H1 (cell line): ENCODE results near the gene SATL1. TPM values are rescaled to one million over a fixed set of nuclear protein-coding genes. Genes with fewer than 3 reads are reported as not detected.

ENCODE experiments used
- CTCF ChIA-PET: fragments of 300-600 bp; sonication (Branson Sonifier 250); formaldehyde crosslinking; loops from one replicate; lab custom pipeline; 2021; ENCODE audit not compliant: partially characterized antibody; lab: Charles Lee
- POLR2A ChIA-PET: fragments of 300-600 bp; sonication (Branson Sonifier 250); formaldehyde crosslinking; loops from one replicate; lab custom pipeline; 2021; ENCODE audit warnings: inconsistent platforms; ENCODE audit not compliant: partially characterized antibody; lab: Charles Lee
- DNase-seq, 2 experiments: peaks; one replicate each; pipeline versions ENCODE4 v3.0.0 to v3.0.0-alpha.2; 2010 to 2022; ENCODE audit warnings: low spot score in 2 of 2, low read depth in 1 of 2, mixed read lengths in 1 of 2
- FAIRE-seq: peaks from 2 replicates; lab custom pipeline; 2011; peaks lifted over from hg19 to GRCh38; lab: Jason Lieb, UNC
- H2AFZ ChIP-seq: 2 replicates; pipeline ENCODE4 v1.8.1; 2012; ENCODE audit warnings: low read length, inconsistent platforms
- H2AK5ac ChIP-seq: 2 replicates; pipeline ENCODE4 v1.6.1; 2013; ENCODE audit warnings: low read depth, low read length
- H2BK120ac ChIP-seq: replicated peaks from 2 replicates; pipeline ENCODE3; 2013; ENCODE audit warnings: low read depth, low read length, inconsistent platforms
- H2BK12ac ChIP-seq: 2 replicates; pipeline ENCODE4 v1.6.1; 2013; ENCODE audit warnings: low read depth, low read length
- H2BK15ac ChIP-seq: 2 replicates; pipeline ENCODE4 v1.6.1; 2013; ENCODE audit warnings: low read length
- H2BK20ac ChIP-seq: 2 replicates; pipeline ENCODE4 v1.6.1; 2013; ENCODE audit warnings: low read length
- H2BK5ac ChIP-seq: 2 replicates; pipeline ENCODE4 v1.6.1; 2013; ENCODE audit warnings: low read depth, low read length
- H3K14ac ChIP-seq: 2 replicates; pipeline ENCODE4 v1.6.1; 2013; ENCODE audit warnings: inconsistent platforms; ENCODE audit not compliant: insufficient read length
- H3K18ac ChIP-seq: 2 replicates; pipeline ENCODE4 v1.6.1; 2013; ENCODE audit warnings: low read length; ENCODE audit errors: extremely low read depth
- H3K23ac ChIP-seq: 2 replicates; pipeline ENCODE4 v1.6.1; 2013; ENCODE audit warnings: inconsistent platforms; ENCODE audit not compliant: insufficient read length
- H3K23me2 ChIP-seq: 2 replicates; pipeline ENCODE4 v1.6.1; 2013; ENCODE audit warnings: low read depth, low read length
- H3K27ac ChIP-seq: 2 replicates; pipeline ENCODE4 v1.6.1; 2011; ENCODE audit warnings: low read depth, low read length, inconsistent platforms
- H3K27me3 ChIP-seq, 4 experiments: replicated peaks in 1 of 4; 1 replicate in 1 of 4; 2 replicates in 3 of 4; pipeline versions ENCODE4 v1.6.1 to v1.8.1; 2011 to 2013; ENCODE audit warnings: low read length in 3 of 4, mild to moderate bottlenecking in 3 of 4, inconsistent platforms in 2 of 4, mixed read lengths in 2 of 4, moderate library complexity in 1 of 4; ENCODE audit not compliant: control insufficient read depth in 3 of 4, insufficient read depth in 3 of 4; ENCODE audit errors: extremely low read depth in 1 of 4
- H3K36me3 ChIP-seq, 4 experiments: 2 replicates each; pipeline versions ENCODE4 v1.6.1 to v1.8.1; 2011 to 2013; ENCODE audit warnings: mild to moderate bottlenecking in 4 of 4, low read length in 3 of 4, moderate library complexity in 2 of 4, control low read depth in 1 of 4, inconsistent platforms in 1 of 4; ENCODE audit not compliant: insufficient read depth in 4 of 4, control insufficient read depth in 2 of 4
- H3K4ac ChIP-seq: replicated peaks from 2 replicates; pipeline ENCODE3; 2013; ENCODE audit warnings: low read length, low read depth, mixed read lengths, inconsistent platforms; ENCODE audit not compliant: insufficient read length
- H3K4me1 ChIP-seq, 4 experiments: replicated peaks in 1 of 4; 1 replicate in 1 of 4; 2 replicates in 3 of 4; pipeline versions ENCODE4 v1.6.1 to v1.8.1; 2011 to 2013; ENCODE audit warnings: low read length in 3 of 4, inconsistent platforms in 2 of 4, mixed read lengths in 1 of 4; ENCODE audit not compliant: insufficient read depth in 4 of 4, control insufficient read depth in 3 of 4
- H3K4me2 ChIP-seq, 2 experiments: 2 replicates each; pipeline versions ENCODE4 v1.6.1 to v1.8.1; 2011 to 2013; ENCODE audit warnings: low read depth in 2 of 2, low read length in 2 of 2, control low read depth in 1 of 2, inconsistent platforms in 1 of 2, mild to moderate bottlenecking in 1 of 2; ENCODE audit not compliant: insufficient read depth in 1 of 2
- H3K4me3 ChIP-seq, 4 experiments: fragments of 200-600, 300-600 bp in 1 of 4; sonication (generic), shearing (Covaris generic), sonication (Bioruptor Twin) in 1 of 4; 2 replicates each; pipeline versions ENCODE4 v1.5.1 to v1.8.1; 2011 to 2016; ENCODE audit warnings: low read length in 4 of 4, low read depth in 3 of 4, control low read depth in 2 of 4, inconsistent platforms in 2 of 4, mild to moderate bottlenecking in 2 of 4, mixed read lengths in 1 of 4, moderate library complexity in 1 of 4; ENCODE audit not compliant: insufficient read depth in 2 of 4; ENCODE audit errors: extremely low read depth in 1 of 4
- H3K56ac ChIP-seq: replicated peaks from 2 replicates; pipeline ENCODE3; 2013; ENCODE audit warnings: low read depth, mild to moderate bottlenecking, mixed read lengths, low read length, inconsistent platforms; ENCODE audit not compliant: insufficient read length
- H3K79me1 ChIP-seq: 2 replicates; pipeline ENCODE4 v1.6.1; 2013; ENCODE audit warnings: low read depth, low read length, control low read depth
- H3K79me2 ChIP-seq, 2 experiments: 2 replicates each; pipeline versions ENCODE4 v1.6.1 to v1.8.1; 2012 to 2013; ENCODE audit warnings: low read length in 2 of 2, mild to moderate bottlenecking in 2 of 2, inconsistent platforms in 1 of 2; ENCODE audit not compliant: insufficient read depth in 2 of 2, control insufficient read depth in 1 of 2
- H3K9ac ChIP-seq, 4 experiments: replicated peaks in 1 of 4; 1 replicate in 1 of 4; 2 replicates in 3 of 4; pipeline versions ENCODE4 v1.6.1 to v1.8.1; 2011 to 2013; ENCODE audit warnings: low read depth in 3 of 4, low read length in 3 of 4, control low read depth in 2 of 4, mild to moderate bottlenecking in 2 of 4, moderate library complexity in 2 of 4, inconsistent platforms in 1 of 4; ENCODE audit errors: extremely low read depth in 1 of 4
- H3K9me3 ChIP-seq, 2 experiments: 2 replicates each; pipeline versions ENCODE4 v1.6.1 to v1.8.1; 2012 to 2013; ENCODE audit warnings: mild to moderate bottlenecking in 2 of 2, moderate library complexity in 2 of 2, control low read depth in 1 of 2, inconsistent platforms in 1 of 2, low read depth in 1 of 2, low read length in 1 of 2, mixed read lengths in 1 of 2; ENCODE audit not compliant: insufficient read depth in 2 of 2
- H4K20me1 ChIP-seq, 2 experiments: replicated peaks in 1 of 2; 2 replicates each; pipeline versions ENCODE3 to v1.8.1; 2011 to 2013; ENCODE audit warnings: inconsistent platforms in 2 of 2, low read length in 2 of 2, mild to moderate bottlenecking in 1 of 2; ENCODE audit not compliant: insufficient read depth in 2 of 2, control insufficient read depth in 1 of 2
- H4K5ac ChIP-seq: 2 replicates; pipeline ENCODE4 v1.6.1; 2013; ENCODE audit warnings: low read length, low read depth, mixed read lengths, inconsistent platforms; ENCODE audit not compliant: insufficient read length
- H4K8ac ChIP-seq: 2 replicates; pipeline ENCODE4 v1.8.0; 2013; ENCODE audit warnings: mild to moderate bottlenecking, moderate library complexity, low read length, inconsistent platforms; ENCODE audit not compliant: insufficient read depth; ENCODE audit errors: extremely low read depth
- H4K91ac ChIP-seq: replicated peaks from 2 replicates; pipeline ENCODE3; 2013; ENCODE audit warnings: low read length, mixed read lengths, inconsistent platforms; ENCODE audit not compliant: insufficient read length
- ATF2 ChIP-seq: IDR thresholded peaks from 2 replicates; pipeline ENCODE4 v1.6.1; 2012; ENCODE audit warnings: low read length, inconsistent platforms
- JUN ChIP-seq: IDR thresholded peaks from 2 replicates; pipeline ENCODE4 v1.6.1; 2011; ENCODE audit warnings: low read depth, mild to moderate bottlenecking, improper control_type of control experiment, low read length
- POLR2A ChIP-seq, 2 experiments: IDR thresholded peaks; 1 replicate in 1 of 2; 2 replicates in 1 of 2; pipeline ENCODE4 v1.6.1; 2011; ENCODE audit warnings: low read depth in 2 of 2, low read length in 2 of 2, mild to moderate bottlenecking in 2 of 2; ENCODE audit errors: control extremely low read depth in 1 of 2
- POLR2AphosphoS5 ChIP-seq: IDR thresholded peaks from 2 replicates; pipeline ENCODE4 v1.6.1; 2011; ENCODE audit warnings: low read depth, low read length
- RAD21 ChIP-seq, 2 experiments: IDR thresholded peaks in 1 of 2; conservative IDR thresholded peaks in 1 of 2; 2 replicates each; pipeline ENCODE4 v1.6.1; 2011; ENCODE audit warnings: low read depth in 2 of 2, low read length in 2 of 2, improper control_type of control experiment in 1 of 2, inconsistent platforms in 1 of 2, mild to moderate bottlenecking in 1 of 2, moderate library complexity in 1 of 2
- TBP ChIP-seq: IDR thresholded peaks from 2 replicates; pipeline ENCODE4 v1.6.1; 2011; ENCODE audit warnings: low read depth, low read length, improper control_type of control experiment
- TCF12 ChIP-seq: IDR thresholded peaks from 2 replicates; pipeline ENCODE4 v1.6.1; 2011; ENCODE audit warnings: low read depth, mild to moderate bottlenecking, low read length
- ZNF274 ChIP-seq: IDR thresholded peaks from 2 replicates; pipeline ENCODE4 v1.7.0; 2012; ENCODE audit warnings: low read length, borderline replicate concordance; ENCODE audit errors: extremely low read depth
- WGBS, 2 experiments: shearing (Covaris generic) in 1 of 2; methylation state at CpG; one replicate each; pipeline versions ENCODE4 v1.1.6 to v1.1.7; 2013 to 2015; ENCODE audit warnings: low lambda C conversion rate in 2 of 2, mixed read lengths in 2 of 2, inconsistent platforms in 1 of 2, low coverage in 1 of 2, missing lambda C conversion rate in 1 of 2; ENCODE audit not compliant: insufficient replicate concordance in 2 of 2, insufficient coverage in 1 of 2, insufficient read length in 1 of 2; ENCODE audit errors: extremely low coverage in 1 of 2, missing lambda C conversion rate in 1 of 2; 5-methylcytosine and 5-hydroxymethylcytosine counted together
- long read RNA-seq, 2 experiments: library from RNA in 1 of 2; library from capped mRNA in 1 of 2; stranded (forward); transcript quantifications; one replicate each; pipeline ENCODE4 v2.0.0, GENCODE V29; 2021; ENCODE audit warnings: inconsistent platforms in 1 of 2
- polyA minus RNA-seq, 3 experiments: library from RNA; depleted of rRNA, polyadenylated mRNA; stranded (reverse); fragments of >200 nt; gene quantifications; 1 replicate in 2 of 3; 2 replicates in 1 of 3; pipeline ENCODE4 v1.2.3, GENCODE V29; 2011
- polyA plus RNA-seq, 7 experiments: library from polyadenylated mRNA; depleted of rRNA in 3 of 7; stranded (reverse) in 5 of 7; unstranded in 2 of 7; fragments of >200 nt in 5 of 7; fragments of 200-250 nt in 2 of 7; gene quantifications; 1 replicate in 5 of 7; 2 replicates in 1 of 7; 4 replicates in 1 of 7; pipeline versions ENCODE4 v1.2.1 to v1.2.3, GENCODE V29; 2011 to 2013; ENCODE audit warnings: missing spikeins in 2 of 7, mixed read lengths in 2 of 7
- total RNA-seq: library from RNA; stranded (reverse); fragmentation: NEBNext Ultra II Directional; extraction: Animal tissue kit (Norgen Biotek cat#: 25700); gene quantifications from 2 replicates; pipeline ENCODE4 v1.2.1, GENCODE V29; 2021

The SATL1 gene
- 0.17 and 0.27 TPM in 2 replicates for total RNA-seq
- 0.06 and 0.08 TPM in 2 replicates for polyA plus RNA-seq (2011; rRNA removed)
- polyA plus RNA-seq (2011; cell fraction: cytosol; rRNA removed) = 0.21 TPM
- polyA plus RNA-seq (2011; cell fraction: nucleus; rRNA removed) = 0.21 TPM
- 0.13 to 0.24 TPM (median 0.16 TPM) in 4 replicates for polyA plus RNA-seq (2012, experiment 1 of 2)
- not detected for polyA plus RNA-seq (2012, experiment 2 of 2)
- polyA plus RNA-seq (2013, experiment 1 of 2) = 0.41 TPM
- 0.31 TPM for polyA plus RNA-seq (2013, experiment 2 of 2)
- 0.07 and 0.73 TPM in 2 replicates for polyA minus RNA-seq (2011; rRNA and poly(A)+ RNA removed)
- not detected for polyA minus RNA-seq (2011; cell fraction: cytosol; rRNA and poly(A)+ RNA removed)
- polyA minus RNA-seq (2011; cell fraction: nucleus; rRNA and poly(A)+ RNA removed) = 0.50 TPM
- long read RNA-seq, experiment 1, partial matches to known transcripts = 0 of 1 reads
- long read RNA-seq, experiment 1, other reads (novel, unspliced or antisense) = 1 of 1 reads
- long read RNA-seq, experiment 2 = 0 reads

GRCh38 chrX:85243761-85244449 lies at the start of gene SATL1, which contains the start of gene ZNF711:
Gene SATL1 (minus strand): TSS chrX:85243779. CDS start chrX:85108968, 134,811 bp downstream.
Gene ZNF711 (plus strand): TSS chrX:85243991. CDS start chrX:85247573, 3,582 bp downstream.
- H3K27ac ChIP-seq = peak within 1 kb of the TSS; percentile 95
- peak; percentile 64 to 67 for DNase-seq
- H3K79me2 ChIP-seq = peaks cover 4 to 45% of the 10 kb centered on the region in 2 experiments; a peak in 3 of 4 replicates
- peak within 1 kb of the TSS; percentile 67 for H4K5ac ChIP-seq
- H3K27me3 ChIP-seq = no peaks in the 10 kb centered on the region
- H2BK20ac ChIP-seq = no peak within 1 kb of the TSS
- peak; percentile 50 for FAIRE-seq
- peak within 1 kb of the TSS; percentile 50; the same call in 1 of the 2 replicates for H2BK12ac ChIP-seq
- no peak within 1 kb of the TSS; the same call in 1 of the 2 replicates for H2AK5ac ChIP-seq
- H3K14ac ChIP-seq = no peak within 1 kb of the TSS
- ChIA-PET POLR2A (interaction anchor here (0.7 to 2.0 kb wide), 11 partner anchors 9 to 133 kb away, joined by 3 to 10 read pairs (median 5); no protein-coding TSS in a partner anchor), CTCF (no interaction called here)
- H4K8ac ChIP-seq = peak within 1 kb of the TSS; percentile 91
- WGBS, 2 experiments = 1% methylated on average over 14 of the region's 65 CpGs; no CpG with 5 or more reads in 1 of the 2 experiments
- peak within 1 kb of the TSS; percentile 3 for H3K56ac ChIP-seq
- H2AFZ ChIP-seq = peak within 1 kb of the TSS; percentile 92
- peaks cover 3% of the 10 kb centered on the region; the same call in 1 of the 2 replicates for H3K23me2 ChIP-seq
- H3K23ac ChIP-seq = no peak within 1 kb of the TSS
- peak within 1 kb of the TSS; percentile 80 to 100 (median 92) for H3K4me3 ChIP-seq
- peaks cover 0 to 3% (median 0%) of the 10 kb centered on the region in 4 experiments; a peak in 1 of 7 replicates for H3K4me1 ChIP-seq
- H3K18ac ChIP-seq = peak within 1 kb of the TSS; percentile 71; the same call in 1 of the 2 replicates
- no peak within 1 kb of the TSS for H4K91ac ChIP-seq
- peak within 1 kb of the TSS; percentile 85; the same call in 1 of the 2 replicates for H2BK5ac ChIP-seq
- no peak within 1 kb of the TSS for H2BK120ac ChIP-seq
- H3K4me2 ChIP-seq = peak within 1 kb of the TSS; percentile 67 to 73
- H3K9ac ChIP-seq = peak within 1 kb of the TSS; percentile 84 to 98 (median 96)
- H3K36me3 ChIP-seq = peaks cover 0 to 4% (median 0%) of the 10 kb centered on the region in 4 experiments; a peak in 2 of 8 replicates
- H2BK15ac ChIP-seq = no peak within 1 kb of the TSS
- H3K79me1 ChIP-seq = no peaks in the 10 kb centered on the region
- no peaks in the 10 kb centered on the region for H4K20me1 ChIP-seq
- no peak within 1 kb of the TSS for H3K4ac ChIP-seq
- H3K9me3 ChIP-seq = no peaks in the 10 kb centered on the region
- TF ChIP-seq POLR2AphosphoS5 (peak; percentile 72), RAD21 (IDR thresholded peaks at IDR 0.05 in 1 of 2, conservative IDR thresholded peaks at IDR 0.05 in 1 of 2; ENCODE audit: low read depth in 2 of 2, low read length in 2 of 2) (no peak), ATF2 (no peak), JUN (no peak), TBP (peak; percentile 71), POLR2A (IDR thresholded peaks at IDR 0.05; ENCODE audit: control extremely low read depth in 1 of 2, low read depth in 2 of 2, low read length in 2 of 2) (peak in 1 of 2 experiments; percentile 45; a peak in 1 of 3 replicates), ZNF274 (no peak), TCF12 (no peak)
